Stimulated activated CD4-positive, alpha-beta T cell treated with anti-CD3 and anti-CD28 coated beads, Interleukin-15, amount 100 ng/mL, for 48 hours (primary cell): ENCODE measurements around the gene KCNQ1.

ENCODE experiments used
- DNase-seq, 2 donors: peaks; one replicate each; pipeline ENCODE4 v3.0.0-alpha.2; 2020; ENCODE audit warnings: low read depth in 2 of 2

The KCNQ1 gene

DNA sequence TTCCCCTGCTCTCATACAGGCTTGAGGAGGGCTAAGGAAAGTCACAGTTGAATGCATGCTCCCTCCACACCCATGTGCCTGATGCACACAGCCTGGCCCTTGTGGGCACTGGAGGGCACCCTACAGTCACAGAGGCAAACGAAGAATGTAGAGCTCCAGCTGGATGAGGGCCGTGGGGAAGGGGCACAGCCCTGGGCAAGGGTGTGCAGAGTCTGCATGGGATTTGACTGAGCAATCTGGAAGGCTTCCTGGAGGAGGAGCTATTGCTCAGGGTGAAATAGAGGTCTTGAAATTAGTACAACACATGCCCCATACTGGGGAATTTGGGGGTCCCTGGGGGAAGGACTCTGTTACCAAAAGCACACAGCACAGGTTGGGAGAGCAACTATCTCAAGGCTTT is 64.0 kb downstream of the KCNQ1 start:
- DNase-seq: no peak

DNA sequence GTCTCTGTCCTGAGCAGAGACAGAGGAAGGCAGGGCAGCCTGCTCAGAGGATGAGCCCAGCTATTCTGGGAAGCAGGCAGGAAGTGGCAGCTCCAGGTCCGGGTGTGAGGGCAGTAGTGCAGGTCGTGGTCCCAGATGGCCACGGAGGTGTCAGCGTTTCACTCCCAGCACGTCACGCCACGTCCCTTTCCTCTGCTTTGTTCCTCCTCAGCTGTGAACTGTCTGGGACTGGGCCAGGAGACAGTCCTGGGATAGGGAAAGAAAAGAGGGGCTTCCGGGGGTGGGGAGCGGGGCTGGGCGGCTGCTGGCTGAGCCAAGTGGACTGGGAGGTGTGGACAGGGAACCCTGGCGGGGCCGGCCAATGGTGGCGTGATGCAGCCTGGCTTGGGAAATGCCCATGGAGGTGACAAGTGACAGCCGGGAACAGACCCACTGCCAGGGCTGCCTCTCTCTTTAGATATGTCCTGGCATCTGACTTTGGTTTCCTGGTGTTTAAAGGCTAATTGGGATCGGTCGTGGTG is 64.7 kb downstream of the KCNQ1 start:
- no peak for DNase-seq

DNA sequence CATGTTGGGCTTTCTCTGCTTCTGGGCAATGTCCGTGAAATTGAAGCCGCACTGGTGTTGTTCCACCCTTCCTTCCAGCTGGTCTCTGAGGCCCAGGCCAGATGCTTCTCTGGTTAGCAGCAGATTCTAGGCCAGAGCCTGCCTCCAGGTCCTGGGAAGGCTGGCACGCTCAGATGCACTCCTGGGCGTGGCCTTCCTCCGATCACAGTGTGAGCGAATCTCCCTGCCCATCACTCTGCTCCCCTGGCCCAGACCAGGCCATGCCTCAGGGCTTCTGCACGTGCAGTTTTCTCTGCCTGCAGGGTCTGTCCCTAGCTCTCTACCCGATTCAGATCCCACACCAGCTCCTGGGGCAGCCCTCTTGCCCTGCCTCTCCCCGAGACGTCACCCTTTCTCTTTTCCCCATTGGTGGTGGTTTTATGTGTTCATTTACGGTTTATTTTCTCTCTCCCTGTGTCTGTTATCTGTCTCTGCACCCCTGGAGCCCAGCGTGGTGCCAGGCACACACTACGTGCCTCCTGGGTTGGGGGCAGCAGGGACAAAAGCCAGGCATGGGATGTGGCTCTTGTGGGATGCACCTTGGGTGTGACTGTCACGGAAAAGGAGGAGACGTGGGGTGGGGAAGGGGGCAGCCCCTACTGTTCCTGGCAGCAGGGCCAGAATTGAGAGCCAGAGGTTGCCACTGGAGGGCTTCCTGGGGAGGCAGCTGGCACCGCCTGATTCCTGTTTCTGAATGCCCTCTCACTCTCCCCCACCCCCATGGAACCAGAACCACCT is 66.0 kb downstream of the KCNQ1 start:
- DNase-seq: no peak

DNA sequence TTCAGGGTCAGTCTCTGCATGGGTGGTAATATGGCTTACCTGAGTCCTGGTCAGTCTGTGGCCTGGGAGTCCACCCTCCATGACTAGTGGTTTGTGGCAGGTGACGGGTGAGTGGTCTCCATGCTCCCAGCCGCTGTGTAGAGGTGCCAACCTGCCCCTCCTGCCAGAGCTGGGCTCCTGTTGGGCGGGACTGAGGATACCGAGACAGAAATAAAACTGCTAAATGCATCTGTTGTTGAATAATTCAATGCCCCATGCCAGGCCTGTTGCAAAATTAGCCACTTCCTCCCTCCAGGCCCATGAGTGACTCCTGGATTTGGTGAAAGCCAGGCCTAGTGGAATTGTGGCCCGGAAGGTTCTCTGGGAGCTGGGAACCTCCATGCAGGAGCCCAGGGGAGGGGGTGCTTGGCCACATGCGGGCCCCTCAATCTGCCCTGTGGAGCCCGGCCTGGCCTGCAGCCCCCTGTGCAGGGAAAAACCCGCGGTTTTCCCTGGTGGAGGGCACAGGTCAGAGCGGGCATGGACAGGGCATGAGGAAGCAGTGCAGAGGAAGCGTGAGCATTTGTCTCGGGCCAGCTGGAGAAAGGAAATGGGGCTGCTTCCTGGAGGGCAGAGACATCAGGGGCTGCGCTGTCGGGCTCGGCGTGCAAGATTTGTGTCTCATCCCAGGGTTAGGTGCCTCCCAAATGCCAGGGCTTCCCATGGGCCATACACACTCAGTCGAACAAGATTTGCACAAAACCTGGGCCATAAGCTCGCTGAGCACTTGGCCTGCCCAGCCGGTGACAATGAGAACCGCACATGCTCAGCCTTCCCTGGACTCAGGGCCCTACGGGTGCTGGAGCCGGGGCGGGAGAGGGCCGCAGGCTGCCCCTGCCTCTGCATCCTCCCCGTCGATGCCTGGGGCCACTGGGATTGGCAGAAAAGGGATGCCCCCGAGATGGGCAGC is 66.9 kb downstream of the KCNQ1 start:
- DNase-seq: no peak

DNA sequence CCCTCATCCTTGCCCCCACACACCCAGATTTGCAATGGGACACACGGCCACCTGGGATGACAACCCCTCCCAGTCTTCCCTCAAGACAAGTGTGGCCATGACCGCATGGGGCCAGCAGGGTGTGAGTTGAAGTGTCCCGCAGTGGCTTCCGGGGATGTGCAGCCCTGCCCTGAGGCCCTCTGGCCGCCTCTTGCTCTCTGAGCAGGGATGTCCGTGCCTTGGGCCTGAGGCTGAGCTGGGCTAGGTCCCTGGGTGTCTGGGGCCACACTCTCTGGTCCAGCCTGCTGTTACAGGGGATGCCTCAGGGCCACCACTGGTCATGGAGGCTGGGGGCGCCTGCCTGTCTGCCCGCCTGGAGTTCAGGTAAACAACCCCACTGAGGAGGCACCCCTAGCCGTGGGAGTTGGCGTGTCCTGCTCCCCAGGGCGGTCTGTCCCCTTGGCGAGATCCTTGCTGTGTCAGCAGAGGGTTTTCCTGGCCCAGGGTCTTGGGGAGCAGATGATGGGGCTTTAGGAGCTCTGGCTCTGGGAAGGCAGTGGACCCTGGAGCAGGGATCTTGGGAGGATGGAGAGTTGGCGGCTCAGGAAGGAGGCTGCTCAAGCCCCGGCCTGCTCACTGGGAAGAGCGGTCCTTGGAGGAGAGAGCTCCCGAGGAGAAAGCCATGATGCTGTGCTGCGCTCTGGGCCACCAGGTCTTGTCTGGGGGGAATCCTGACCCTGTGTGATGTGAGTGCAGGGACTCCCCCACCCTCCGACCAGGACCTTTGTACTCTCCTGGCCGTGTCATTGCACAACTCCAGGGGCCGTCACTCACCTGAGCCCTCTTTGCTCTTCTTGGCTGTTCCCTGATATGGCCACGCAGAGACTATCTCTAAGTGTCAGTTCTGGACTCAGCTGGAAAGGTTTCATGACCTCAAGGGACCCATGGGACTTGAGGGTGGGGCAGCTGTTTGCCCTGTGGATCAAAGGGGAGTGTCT is 67.9 kb downstream of the KCNQ1 start:
- DNase-seq: no peak

DNA sequence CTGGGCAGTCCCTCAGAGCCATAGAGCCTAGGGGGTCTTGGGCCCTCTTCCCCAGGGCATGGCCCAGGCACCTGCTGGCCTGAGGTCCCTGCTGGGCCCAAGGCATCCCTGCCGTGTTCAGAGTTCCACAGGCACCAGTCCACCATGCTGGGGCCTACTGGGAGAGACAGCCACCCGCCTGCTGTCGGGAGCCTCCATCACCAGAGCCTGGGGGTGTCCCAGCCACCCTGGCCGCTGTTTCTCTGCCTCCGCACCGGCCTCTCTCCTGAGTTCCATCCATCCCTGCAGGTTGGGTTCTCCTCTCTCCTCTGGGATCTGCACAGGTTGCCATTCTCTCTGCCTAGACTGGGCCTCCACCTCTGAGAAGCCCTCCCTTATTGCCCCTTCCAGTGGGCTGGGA is 68.6 kb downstream of the KCNQ1 start:
- no peak for DNase-seq

DNA sequence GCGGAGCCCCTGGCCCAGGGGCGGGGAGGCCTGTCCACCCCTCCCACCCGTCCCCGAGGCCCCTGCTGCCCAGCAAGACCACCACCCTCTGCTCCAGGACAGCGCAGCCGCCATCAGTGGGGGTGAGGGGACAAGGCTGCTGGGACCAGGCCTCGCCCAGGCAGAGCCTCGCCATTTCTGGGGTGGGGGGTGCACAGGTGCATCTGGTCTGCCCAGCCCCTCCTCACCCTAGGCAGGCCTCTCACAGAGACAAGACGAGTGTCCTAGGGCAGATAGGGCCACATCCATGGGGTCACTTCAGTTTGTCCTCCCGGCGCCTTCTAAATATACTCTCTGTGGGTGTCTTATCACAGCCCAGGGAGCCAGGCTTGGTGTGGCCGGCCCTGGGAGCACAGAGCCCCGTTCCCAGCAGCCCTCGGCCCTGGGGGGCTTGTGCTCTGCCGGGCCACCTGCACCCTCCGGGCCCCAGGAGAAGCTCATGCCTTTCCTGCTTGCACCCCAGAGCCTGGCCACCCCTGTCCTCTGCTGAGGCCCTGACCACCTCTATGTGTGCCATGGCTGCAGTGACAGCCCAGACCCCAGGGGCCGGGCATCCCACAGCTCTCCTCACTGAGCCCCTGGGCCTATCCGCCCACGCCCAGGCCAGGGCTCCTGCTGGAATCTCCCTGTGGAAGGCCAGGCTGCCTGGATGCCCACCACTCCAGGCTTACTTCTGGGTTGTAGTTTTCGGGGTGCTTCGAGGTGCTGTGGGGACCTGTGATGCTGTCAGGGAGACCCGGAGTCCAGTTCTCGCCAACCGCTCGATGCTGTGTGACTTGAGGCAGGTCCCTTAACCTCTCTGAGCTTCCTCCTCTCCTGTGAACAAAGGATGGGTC is 70.8 kb downstream of the KCNQ1 start:
- DNase-seq: no peak

DNA sequence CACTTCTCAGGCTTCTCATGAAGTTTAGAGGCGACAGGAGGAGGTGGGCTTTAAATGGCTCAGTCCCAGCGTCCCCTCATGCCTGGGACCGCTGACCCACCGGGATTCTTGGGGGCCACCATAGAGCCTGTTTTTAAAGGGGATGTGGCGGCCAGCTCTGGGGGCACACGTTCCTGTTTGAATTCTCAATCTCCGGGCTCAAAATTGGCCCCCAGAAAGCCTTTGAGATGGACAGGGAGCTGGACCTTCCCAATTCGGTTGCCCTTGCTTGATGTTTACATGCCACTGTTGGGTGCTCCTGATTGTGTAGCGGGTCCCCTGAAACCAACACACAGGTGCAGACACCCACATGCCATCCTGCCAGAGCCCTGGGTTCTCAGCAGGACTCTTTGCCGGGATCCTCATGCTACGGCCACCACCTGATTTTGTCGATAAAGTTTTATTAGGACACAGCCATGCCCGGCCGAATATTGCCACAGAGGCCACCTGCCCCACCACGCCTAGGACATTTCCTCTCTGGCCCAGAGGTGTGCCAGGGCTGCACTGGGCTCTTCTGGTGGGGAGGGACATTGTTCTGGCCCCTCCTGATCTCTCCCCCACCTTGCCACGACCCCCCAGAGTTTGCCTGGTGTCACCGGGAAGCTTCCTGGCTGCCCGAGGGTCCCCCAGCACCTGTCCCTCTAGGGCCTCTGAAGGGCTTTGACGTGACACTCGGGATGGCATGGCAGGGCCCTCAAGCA is 71.6 kb downstream of the KCNQ1 start:
- no peak for DNase-seq

DNA sequence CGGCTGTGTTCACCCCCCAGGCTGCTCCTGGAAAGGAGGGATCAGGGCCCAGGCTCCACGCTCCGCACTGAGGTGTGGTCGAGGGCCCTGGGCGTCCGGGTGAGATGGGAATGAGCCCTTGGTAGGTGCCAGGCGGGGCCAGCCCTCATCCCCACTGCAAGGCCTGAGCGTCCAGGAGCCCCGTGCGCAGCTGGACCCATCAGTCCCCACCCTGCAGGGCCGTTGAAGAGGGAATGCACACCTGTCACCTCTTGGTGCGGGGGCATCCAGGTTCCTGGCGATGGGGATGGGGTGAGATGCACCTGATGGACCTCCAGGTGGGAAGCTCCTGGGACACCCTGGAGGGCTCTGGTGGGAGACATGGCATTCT is 72.2 kb downstream of the KCNQ1 start:
- no peak for DNase-seq

DNA sequence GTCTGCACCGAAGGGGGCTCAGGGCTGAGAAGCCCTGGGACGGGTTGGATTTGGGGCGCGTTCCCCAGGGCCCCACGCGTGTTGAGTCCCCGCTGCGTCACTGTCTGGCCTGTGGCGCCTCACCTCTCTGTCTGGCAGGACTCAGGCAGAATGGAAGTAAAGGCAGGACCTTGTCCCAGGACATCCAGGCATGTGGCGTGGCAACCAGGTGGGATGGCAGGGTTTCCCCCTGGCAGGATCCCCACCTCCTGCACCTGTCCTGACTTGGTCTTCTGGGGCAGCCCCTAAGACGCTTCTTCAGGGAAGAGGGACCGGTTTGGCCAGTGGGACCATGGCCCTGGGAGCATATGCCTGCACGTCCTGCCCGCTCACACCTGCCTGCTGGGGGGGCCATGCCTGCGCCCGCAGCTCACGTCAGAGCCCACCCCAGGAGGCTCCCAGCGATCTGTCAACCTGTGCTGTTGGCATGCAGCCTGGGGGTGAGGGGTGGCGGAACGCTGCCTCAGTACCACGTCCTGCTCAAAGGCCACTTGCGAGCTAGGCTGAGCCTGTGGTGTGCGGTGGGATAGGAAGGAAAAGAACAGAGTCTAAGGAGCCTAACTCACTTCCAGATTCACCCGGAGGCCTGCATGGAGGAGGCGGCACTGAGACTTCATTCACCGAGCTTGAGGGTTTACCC is 72.7 kb downstream of the KCNQ1 start:
- DNase-seq: no peak

DNA sequence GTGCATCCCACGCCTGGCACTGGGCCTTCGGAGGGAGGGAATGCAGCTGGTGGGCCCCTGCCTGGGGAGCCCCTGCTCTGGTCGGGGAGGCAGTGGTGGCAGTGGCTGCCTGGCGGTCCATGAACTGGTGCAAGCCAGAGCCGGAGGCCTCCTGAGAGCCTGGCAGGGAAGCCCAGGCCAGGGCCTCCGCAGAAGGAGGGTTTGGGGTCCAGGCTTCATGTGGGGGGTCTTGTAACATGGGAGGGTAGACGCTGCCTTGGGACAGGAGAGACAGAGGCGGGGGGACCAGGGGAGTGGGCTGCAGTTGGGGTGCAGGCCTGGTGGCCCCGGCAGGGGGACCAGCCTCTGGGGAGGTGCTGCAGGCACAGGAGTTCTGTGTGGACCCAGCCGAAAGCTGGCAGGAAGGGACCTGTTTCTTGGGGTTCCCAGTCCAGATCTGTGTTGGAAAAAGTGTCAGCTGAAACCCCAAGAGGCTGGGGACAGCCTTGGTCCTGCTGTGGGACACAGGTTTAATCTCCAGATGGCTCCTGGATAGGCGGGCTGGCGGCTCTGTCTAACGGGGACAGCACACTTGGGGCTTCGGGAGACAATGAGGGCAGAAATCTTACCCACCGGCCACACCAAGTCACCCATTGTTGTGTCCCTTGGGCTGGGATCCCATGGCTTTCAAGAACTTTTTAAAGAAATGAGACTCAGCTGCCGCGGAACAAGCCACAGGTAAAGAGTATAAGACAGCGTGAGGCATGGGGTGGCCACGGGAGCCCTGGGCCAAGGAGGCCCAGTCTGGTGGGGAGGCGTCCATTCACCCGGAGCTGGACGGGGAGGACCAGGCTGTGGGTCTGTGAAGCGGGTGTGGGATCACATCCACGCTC is 73.5 kb downstream of the KCNQ1 start:
- DNase-seq: no peak

DNA sequence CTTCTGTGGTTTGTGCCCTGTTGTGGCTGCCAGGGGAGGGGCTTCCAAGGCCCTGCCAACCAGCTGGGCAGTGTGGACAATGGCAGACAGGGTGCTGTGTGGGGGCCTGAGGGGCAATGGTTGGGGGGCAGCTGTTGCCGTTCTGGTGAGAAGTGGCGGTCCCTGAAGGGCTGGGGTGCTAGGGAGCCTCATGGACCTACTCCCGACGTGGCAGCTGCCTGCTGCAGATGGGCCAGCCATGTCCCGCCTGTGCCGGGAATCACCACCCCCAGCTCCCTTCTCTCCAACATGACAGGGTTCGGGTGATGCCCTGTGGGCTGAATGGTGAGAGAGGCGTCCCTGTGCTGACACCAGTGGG is 74.2 kb downstream of the KCNQ1 start:
- DNase-seq: no peak

DNA sequence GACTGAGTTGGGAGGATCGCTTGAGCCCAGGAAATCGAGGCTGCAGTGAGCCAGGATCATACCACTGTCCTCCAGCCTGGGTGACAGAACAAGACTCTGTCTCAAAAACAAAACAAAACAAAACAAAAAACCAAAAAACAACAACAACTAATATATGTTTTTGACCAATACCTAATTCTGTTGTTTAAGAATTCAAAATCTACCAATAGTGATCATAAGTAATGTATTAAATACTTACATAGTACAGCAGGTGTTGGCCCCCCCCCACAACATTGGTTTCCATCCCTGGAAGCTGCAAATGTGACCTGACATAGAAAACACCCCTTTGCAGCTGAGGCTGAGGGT is 74.7 kb downstream of the KCNQ1 start:
- no peak for DNase-seq

DNA sequence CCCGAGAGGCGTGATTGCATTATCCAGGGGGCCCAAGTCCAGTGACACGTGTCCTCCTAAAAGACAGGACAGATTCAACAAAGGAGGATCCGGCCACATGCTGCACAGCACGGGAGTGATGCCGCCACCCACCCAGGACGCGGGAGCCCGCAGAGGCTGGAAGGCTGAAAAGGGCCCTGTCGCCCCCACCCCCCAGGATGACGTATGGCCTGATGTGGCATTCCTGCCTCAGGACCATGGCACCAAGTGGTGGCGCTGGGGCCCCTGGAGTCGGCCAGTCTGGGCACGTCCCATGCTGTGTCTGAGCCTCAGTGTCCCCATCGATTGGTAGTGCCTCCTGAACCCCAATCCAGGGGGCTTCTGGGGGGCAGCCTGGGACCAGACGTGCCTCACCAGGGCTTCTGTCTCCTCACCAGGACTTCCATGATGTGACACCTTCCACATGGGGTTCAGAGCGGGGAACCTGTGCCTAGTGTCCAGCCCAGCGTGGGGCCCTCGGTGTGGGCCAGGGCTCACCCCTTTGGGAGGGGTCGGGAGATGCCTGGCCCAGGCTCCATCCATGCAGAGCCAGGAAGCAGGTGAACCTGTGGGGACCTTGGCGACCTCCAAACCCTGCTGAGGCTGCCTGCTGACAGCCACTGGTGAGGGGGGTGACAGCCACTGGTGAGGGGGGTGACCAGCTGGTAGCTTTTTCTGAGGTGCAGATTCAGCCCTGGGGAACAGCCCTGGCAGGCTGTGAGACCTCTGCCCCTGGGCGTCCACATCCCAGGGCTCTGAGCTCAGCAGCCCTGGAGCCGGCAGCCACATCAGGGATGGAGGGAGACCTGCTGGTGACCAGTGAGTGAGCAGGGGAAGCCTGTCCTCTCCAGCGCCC is 75.3 kb downstream of the KCNQ1 start:
- no peak for DNase-seq

DNA sequence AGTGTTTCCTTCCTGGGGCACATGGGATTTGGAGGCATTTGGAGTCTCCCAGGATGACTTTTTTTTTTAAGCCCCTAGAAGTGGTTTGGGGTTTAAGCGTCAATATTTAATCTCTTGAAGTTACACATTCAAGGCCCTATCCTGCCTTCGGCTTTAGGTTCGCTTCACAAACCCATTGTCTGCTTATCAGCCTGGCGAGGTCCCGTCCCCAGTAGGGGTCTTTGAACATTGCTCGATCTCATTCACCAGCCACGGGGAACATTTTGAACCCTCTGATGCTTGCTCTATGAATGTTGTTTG is 75.9 kb downstream of the KCNQ1 start:
- DNase-seq: no peak

DNA sequence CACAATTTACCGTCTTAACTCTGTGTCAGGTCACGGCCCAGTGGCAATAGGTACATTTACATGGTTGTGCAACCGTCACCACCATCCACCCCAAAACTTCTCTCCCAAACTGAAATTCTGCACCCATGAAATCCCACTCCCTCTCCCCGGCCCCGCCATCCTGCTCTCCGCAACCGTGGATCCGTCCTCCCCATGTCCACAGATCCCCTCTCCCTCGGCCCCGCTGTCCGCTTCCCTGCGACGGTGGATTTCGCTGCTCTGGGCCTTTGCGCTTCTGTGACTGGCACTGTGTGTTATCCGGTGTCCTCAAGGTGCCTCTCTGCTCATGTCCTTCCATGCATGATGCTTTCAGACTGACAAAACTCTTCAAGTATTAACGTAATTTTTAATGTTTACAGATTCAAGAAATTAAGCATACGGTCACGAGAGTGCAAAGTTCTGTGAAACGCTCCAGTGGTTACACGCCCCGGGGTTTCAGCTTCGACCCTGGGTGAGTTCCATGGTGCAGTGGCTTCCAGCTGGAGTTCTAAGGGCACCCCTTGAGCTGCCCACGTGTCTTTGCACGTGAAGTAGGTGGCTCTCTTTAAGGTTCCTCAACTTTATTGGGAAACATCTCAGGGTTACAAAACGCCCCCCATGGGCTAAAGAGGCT is 76.4 kb downstream of the KCNQ1 start:
- no peak for DNase-seq
